NCI-H82 treated with DMSO at 0.1 percent for 48 hours (cell line): ENCODE measurements around the gene FAXDC2.
"Not testable (repeated sequence)": the region's sequence is repeated elsewhere in the genome, so short reads cannot be mapped to it uniquely, and the experiment has no call there.

Source experiments
- DNase-seq: peaks from one replicate; lab custom pipeline; 2025; ENCODE audit not compliant: unreplicated experiment; lab: John Stamatoyannopoulos, UW

Gene FAXDC2

GRCh38 chr5:154830596-154830995 lies 19.8 kb downstream of the FAXDC2 start:
- DNase-seq = no peak

GRCh38 chr5:154830219-154830595 lies 20.2 kb downstream of the FAXDC2 start:
- no peak for DNase-seq

DNA sequence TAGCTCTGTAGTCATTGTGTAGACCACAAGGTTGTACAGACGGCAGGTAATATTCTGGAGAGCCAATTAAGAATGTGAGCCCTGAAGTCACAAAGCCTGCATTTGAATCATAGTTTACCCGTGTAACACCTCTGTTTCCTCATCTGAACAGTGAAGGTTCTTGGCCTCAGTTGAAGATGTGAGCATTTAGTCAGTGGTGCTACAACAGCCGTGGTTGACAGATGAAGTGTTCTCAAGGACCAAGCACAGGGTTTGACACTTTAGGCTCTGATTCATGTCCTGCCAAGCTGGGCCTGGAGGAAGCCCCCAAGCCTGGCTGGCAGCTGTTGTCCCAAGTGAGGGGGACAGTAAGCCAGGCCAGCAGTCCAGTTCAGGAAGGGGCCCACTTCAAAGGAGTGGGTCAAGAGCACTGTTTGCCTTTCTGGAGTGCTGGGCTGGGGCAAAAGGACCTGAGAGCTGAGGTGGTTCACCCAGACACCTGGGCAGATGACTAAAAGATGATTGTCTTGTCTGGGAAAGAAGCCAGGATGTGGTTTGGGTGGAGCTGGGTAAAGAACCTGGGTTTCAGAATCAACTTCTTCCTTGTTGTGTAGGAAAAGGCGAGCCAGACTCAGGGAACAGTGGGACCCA lies 20.7 kb downstream of the FAXDC2 start:
- no peak for DNase-seq

GRCh38 chr5:154829181-154829588 lies 21.2 kb downstream of the FAXDC2 start:
- no peak for DNase-seq

GRCh38 chr5:154824070-154824469 lies 26.3 kb downstream of the FAXDC2 start:
- DNase-seq = no peak

DNA sequence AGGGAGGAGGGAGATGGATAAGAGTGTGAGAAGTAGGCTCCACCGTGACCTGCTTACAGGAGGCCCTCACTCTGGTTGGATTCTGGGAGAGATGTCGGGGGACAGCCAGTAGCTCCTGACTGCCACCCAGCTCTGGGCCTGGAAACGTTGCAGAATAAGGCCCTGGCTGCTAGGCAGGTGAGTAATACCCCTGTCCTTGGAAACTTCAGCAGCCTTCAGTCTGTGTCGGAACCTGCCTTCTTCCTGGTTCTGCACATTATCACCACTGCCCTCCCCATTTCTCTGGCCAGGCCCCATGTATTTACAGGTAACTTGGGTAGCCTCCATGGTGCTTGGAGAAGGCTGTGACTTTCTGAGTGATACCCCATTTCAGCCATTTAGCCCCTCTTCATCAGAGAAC lies 26.8 kb downstream of the FAXDC2 start:
- no peak for DNase-seq

DNA sequence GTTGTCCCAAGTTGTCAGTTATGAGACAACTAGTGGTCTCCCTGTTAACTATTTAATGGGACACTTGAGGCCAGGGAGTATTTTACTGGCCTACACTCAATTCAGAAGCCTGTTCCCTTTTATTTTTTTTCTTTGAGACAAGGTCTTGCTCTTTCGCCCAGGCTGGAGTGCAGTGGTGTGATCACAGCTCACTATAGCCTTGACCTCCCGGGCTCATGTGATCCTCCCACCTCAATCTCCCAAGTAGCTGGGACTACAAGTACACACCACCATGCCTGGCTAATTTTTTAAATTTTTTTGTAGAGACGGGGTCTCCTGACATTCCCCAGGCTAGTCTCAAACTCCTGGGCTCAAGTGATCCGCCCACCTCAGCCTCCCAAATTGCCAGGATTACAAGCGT lies 27.5 kb downstream of the FAXDC2 start:
- DNase-seq = not testable (repeated sequence)

DNA sequence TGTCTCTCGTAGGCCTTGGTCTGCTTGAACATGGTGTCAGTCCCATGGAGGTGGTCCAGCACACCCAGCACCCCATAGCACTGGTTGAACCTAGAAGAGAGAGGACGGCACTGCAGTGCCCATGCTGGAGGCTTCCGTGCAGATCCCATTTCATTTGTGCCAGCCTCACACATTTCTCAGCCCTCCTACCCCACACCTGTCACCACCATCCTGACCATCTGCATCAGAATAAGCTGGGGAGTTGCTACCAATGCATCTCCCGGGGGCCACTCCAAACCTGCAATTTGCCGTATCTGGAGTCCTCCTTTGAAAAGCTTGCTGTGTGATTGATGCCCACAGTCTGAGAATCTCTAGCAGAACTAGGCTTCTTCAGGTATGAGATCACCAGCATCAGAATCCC lies 30.0 kb downstream of the FAXDC2 start:
- no peak for DNase-seq

DNA sequence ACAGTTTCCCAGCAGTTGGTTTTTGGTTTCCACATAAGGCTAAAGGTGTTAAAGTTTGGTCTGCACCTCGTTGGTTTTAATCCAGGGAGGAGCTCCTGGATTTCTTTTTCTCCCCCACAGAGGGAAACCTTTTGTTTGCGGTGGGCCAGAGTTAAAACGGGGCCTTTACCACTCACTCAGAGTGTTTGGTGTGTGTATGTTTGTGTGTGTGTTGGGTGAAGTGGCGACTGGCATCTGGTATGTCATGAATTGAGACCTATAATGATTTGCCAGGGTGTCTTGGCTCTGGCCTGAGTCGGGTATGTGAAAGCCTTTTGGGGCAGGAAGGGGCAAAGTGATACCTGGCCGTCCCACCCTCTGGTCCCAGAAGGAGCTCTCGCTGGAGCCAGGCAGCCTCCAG lies 30.9 kb downstream of the FAXDC2 start:
- no peak for DNase-seq

DNA sequence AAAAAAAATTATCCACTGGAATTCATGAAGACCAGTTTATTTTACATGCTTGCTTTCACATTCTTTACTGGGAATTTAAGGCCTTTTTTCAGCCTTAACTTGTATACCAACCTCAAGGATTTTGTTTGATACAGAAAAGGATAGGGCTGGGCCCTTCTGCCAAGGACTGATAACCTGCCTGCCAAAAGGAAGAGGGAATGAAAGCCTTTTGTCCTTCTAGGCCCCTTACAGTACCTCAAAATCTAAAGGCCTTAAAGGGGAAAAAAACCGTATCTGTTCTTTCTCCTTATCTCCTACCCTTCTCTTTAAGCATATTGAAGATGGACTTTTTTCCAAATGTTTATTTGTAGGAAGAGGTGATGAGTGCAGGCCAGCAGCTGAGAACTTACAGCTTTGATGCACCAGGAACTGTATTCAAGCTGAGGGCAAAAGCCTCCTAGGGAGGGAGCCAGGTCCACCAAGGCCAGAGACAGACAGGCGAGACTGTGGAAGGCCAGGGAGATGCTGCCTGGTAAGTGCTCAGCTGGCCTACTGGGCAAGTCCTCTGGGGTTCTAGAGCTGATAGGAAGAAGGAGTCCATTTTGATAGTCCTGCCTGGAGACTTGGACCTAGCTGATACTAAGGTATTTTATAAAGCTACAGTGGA lies 31.8 kb downstream of the FAXDC2 start:
- DNase-seq = no peak

GRCh38 chr5:154817815-154818214 lies 32.6 kb downstream of the FAXDC2 start:
- DNase-seq = no peak

DNA sequence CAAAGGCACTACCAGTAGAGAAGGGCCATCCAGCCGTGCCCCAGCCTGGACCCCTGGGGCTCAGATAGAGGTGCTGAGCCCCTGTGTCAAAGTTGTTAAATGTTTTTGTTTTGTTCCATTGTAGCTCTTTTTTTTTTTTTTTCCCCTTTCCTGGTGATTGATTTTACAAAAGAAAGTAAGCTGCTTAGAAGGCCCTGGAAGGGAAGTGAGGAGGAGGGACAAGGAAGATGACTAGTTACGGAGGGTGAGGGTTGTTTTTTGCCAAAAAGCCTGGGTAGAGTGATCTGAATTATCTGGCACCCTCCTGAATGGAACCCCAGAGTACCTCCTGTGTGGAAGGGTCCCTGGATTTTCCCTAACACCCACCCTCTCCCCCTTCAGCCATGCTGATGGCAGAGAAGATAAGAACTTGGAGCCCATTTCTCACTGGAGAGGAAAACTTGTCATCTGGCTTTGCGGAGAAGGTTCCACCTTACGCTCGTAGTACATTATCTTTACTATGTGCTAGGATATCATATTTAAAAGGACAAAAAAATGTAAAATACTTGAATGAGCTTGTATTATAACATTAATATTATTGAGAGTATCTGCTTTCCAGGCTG lies 33.4 kb downstream of the FAXDC2 start:
- no peak for DNase-seq

- DNase-seq = no peak
Observed at GRCh38 chr5:154815684-154816247, 34.6 kb downstream of the FAXDC2 start.

GRCh38 chr5:154815025-154815424 lies 35.4 kb downstream of the FAXDC2 start:
- DNase-seq = no peak

DNA sequence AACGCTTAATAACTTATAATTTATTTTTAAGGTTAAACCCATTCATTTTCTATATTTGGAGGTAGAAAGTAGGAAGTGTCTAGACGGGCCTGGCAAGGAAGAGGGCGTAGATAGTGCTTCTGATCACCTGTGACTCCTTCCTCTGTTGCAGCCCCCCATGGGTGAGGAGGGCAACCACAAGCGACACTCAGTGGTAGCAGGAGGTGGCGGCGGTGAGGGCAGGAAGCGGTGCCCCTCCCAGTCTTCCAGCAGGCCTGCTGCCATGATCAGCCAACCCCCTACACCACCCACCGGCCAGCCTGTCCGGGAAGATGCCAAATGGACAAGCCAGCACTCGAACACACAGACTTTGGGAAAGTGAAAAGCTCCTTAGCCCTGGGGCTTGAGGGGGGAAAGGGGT lies 36.7 kb downstream of the FAXDC2 start:
- no peak for DNase-seq

DNA sequence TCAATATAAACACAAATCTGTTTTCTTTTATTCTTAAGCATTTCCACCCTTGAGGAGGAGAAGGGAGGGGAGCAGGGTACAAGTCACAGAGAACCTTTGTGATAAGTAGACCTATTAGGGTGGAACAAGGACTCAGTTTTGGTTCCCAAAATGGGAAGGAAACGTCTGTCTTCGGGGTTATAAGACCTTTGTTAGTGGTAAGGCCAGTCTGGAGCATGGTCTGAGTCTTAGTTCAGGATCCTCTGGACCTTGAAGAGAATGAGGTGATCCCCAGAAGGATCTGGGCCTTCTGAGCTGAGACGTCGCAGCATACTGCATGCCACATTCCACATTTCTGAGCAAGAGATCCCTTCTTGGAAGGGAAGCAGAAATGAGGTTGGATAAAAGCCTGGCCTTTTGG lies 37.2 kb downstream of the FAXDC2 start:
- no peak for DNase-seq

DNA sequence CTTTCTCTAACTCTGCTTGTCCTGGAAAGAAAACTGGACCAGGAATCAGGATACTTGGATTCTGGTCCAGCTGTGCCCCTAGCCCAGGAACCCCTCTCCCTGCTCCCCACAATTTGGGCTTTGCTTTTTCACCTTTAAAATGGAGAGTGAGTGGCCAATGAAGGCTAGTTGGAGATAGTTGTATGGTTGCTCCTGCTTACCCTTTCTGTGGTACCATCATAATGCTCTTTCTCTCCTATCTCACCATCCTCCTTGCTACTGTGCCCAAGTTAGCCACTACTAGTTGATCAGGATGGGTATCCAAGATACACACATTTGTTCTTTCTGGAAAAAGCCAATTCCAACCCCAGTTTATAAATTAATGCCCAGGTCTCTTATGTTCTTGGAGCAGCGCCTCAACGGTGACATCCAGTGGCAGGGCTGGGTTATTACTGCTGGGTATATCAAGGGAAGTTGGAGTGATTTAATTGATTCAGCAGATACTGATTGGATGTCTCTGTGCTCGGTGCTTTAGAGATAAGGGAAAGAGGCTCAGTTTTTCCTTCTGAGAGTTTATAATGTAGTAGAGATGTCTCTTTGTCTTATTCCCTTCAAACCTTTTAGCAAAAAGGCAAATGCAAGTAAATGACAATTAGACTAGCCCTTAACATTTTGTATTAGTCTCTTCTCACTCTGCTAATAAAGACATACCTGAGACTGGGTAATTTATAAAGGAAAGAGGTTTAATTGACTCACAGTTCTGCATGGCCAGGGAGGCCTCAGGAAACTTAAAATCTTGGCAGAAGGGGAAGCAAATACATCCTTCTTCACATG lies 38.5 kb downstream of the FAXDC2 start:
- no peak for DNase-seq

DNA sequence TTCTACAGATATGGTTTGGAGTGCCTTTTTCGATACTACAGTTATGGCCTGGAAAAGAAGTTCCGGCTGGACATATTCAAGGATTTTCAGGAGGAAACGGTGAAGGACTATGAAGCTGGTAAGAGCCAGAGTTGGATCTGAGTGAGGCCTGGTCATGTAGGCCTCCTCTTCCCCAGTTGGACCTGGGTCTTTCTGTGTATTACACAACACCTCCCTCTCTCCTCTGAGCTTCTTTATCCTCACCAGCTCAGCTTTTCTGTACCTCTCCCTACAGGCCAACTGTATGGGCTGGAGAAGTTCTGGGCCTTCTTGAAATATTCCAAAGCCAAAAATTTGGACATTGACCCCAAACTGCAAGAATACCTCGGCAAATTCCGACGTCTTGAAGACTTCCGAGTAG lies 39.2 kb downstream of the FAXDC2 start:
- DNase-seq = no peak

DNA sequence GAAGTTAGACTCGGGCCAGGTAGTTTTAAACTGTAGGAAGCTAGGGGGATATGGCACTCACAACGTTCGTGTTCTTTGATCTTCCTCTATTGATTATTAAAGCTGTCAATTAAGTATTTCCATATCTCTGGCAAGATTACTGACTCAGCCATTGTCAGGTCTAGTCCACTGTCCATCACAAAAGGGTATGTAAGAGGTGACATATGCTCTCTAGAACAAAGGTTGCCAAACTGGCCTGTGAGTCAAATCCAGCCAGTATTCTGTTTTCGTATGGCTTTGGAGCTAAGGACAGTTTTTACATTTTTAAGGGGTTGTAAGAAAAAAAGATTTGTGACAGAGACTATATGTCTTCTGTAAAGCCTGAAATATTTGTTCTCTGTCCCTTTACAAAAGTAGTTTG lies 44.2 kb downstream of the FAXDC2 start:
- DNase-seq = no peak

GRCh38 chr5:154802050-154802449 lies 48.4 kb downstream of the FAXDC2 start:
- DNase-seq = no peak

DNA sequence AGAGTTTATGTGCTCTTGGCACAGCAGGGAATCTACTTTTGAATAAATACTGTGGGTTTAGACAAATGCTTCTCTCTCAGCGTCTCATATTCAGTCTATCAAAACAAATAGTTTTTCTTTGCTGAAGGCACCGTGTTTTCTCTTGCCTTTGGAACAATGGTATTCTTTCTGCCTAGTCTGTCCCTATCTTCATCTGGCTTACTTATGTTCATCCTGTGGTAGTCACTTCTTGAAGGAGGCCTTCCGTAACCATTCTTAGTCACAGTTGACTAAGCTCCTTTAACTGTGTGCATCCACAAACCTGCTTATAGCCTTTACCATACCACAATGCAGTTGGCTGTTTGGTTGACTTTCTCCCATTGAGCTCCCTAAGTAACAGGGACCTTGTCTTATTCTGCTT lies 49.3 kb downstream of the FAXDC2 start:
- no peak for DNase-seq

DNA sequence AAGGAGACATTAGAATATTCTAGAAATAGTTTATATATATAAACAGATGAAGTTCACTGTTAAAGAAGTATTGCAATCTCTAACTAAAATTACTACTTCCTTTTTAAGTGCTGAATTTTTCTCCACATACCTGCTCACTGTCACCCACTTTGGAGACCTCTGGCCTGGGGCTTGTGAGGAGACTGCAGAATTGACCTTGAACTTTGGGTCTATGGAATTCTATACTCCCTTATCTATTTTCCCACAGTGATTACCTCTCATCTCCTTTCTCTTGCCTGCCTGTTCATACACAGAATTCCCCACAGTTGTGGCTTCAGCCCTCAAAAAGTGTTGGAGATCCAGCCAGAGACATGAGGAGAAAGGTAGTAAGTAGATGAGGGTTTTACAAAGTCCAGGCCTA lies 49.8 kb downstream of the FAXDC2 start:
- DNase-seq = no peak
